Effector memory CD8-positive, alpha-beta T cell (primary cell): ENCODE measurements around the gene BAHCC1.

Experiments used
- ATAC-seq: fragments of 150-1000 bp; cut with Tn5 transposase; replicated peaks from 2 replicates; pipeline ENCODE4 v1.10.0; 2021; ENCODE audit warnings: mild to moderate bottlenecking, moderate library complexity
- DNase-seq, 3 experiments: peaks; one replicate each; pipeline ENCODE4 v3.0.0; 2021
- H3K27ac Mint-ChIP-seq, 2 donors: one replicate each; pipeline ENCODE4 v1.8.0; 2022; ENCODE audit warnings: mild to moderate bottlenecking in 2 of 2, mixed read lengths in 2 of 2, moderate library complexity in 2 of 2
- H3K27me3 Mint-ChIP-seq, 2 donors: one replicate each; pipeline ENCODE4 v1.8.0; 2022; ENCODE audit warnings: mixed read lengths in 2 of 2
- H3K36me3 Mint-ChIP-seq: one replicate; pipeline ENCODE4 v1.8.0; 2022; ENCODE audit warnings: mild to moderate bottlenecking, moderate library complexity, mixed read lengths; ENCODE audit not compliant: insufficient read depth
- H3K4me1 Mint-ChIP-seq, 2 donors: one replicate each; pipeline ENCODE4 v1.8.0; 2022; ENCODE audit warnings: low read depth in 2 of 2, mixed read lengths in 2 of 2
- H3K4me3 Mint-ChIP-seq, 2 donors: one replicate each; pipeline ENCODE4 v1.8.0; 2022; ENCODE audit warnings: mild to moderate bottlenecking in 2 of 2, mixed read lengths in 2 of 2, moderate library complexity in 2 of 2
- H3K9me3 Mint-ChIP-seq, 2 donors: one replicate each; pipeline ENCODE4 v1.8.0; 2022; ENCODE audit warnings: mixed read lengths in 2 of 2

Gene BAHCC1

GRCh38 chr17:81393684-81394376, 1.4 kb upstream of the BAHCC1 start:
- Mint-ChIP-seq H3K4me3 (peak overlapping the region; percentile 41 to 73), H3K27ac (peak overlapping the region in 1 of 2 donors; percentile 74), H3K36me3 (peaks cover 41% of the 10 kb centered on the region), H3K9me3 (no peaks in the 10 kb centered on the region), H3K4me1 (peaks cover 10 to 12% of the 10 kb centered on the region in 2 donors), H3K27me3 (peaks cover 55 to 69% of the 10 kb centered on the region in 2 donors)
- peak; percentile 24 for ATAC-seq
- DNase-seq, result peak; percentile 29 to 38 (median 31)

DNA sequence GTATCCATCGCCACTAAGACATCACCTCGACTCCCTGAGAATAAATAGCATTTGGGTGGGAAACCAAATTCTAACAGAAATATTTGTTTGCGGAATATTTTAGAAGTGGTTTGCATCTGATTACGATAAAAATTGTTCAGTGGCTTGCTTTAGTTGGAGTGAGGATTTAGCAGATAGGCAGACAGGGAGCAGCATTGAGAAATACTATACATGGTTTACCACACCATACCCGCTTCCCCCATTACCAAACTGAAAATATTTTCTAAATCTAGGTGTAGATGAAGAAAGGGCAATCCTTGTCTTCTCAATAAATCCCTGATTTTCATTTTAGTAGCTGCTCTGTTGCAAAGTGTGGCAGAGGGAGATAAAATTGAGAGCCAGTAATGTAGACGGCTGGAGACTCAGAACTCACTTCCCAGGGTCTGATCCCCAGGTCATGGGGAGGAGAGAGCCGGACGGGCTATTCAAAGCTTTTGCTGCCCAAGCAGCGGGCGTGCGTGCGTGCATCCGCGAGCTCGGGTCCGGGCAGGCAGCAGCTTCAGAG, 808 bp upstream of the BAHCC1 start:
- DNase-seq (no peak), ATAC-seq (no peak)
- Mint-ChIP-seq H3K4me1 (peaks cover 12 to 13% of the 10 kb centered on the region in 2 donors), H3K27ac (peak overlapping the region in 1 of 2 donors; percentile 74), H3K4me3 (peak overlapping the region; percentile 41 to 73), H3K36me3 (peaks cover 42% of the 10 kb centered on the region), H3K27me3 (peaks cover 54 to 68% of the 10 kb centered on the region in 2 donors), H3K9me3 (no peaks in the 10 kb centered on the region)

DNA sequence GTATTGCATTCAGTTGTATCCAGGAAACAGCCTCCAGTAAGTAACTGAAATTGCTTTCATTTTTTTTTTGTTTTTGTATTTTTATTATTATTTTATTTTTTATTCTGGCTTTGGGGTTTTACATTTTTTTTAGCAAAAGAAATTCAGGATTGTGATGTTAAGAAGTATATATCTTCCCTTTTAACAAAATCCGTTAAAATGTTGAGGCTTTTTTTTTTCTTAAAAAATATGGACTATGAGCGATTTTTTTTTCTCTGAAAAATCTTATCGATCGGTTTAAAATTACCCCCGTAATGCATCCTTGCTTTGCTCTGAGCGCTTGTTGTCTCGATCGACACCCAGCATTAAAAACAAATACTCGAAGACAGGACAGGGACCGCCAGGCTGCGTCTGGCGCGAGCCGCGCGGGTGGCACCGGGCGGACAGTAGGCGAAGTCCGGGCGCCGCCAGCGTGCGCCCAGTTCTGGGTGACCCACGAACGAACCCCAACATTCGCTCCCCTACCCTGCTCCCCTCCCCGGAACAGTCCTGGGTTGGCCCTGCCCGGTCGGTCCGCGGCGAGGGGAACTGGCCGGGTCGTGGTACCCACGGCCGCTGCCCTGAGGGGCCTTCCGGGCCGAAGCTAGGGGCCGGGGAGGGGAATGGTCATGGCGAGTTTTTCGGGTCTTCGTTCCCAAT, 482 bp downstream of the BAHCC1 start:
- peaks cover 16 to 17% of the 10 kb centered on the region in 2 donors for H3K4me1 Mint-ChIP-seq
- H3K27ac Mint-ChIP-seq, result peak overlapping the region in 1 of 2 donors; percentile 69

DNA sequence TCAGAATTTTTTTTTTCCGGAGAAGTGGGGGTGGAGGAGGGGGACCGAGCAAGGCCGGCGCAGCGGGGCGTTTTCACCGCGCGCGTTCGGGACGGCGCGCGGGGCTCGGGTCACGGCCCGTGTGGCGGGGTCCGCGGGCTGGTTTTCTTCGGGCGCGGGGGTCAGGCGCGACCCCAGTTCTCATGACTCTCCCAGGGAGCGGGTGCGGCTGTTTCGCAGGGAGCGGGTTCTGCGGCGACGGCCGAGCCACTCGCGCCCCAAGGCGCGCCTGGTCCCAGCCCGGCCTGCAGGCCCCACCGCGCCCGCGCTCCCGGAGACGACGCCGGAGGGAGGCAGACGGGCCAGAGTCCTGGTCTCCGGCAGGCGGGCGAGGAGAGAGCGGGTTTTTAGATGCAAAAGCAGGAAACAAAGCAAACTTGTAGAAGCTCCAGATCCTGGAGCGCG, 1.0 kb downstream of the BAHCC1 start:
- peak overlapping the region; percentile 20 to 49 for H3K4me3 Mint-ChIP-seq
- no peaks in the 10 kb centered on the region for H3K9me3 Mint-ChIP-seq

More for the DNA sequence above, 482 bp downstream of the BAHCC1 start:
- H3K9me3 Mint-ChIP-seq, result no peaks in the 10 kb centered on the region
- peaks cover 57 to 66% of the 10 kb centered on the region in 2 donors for H3K27me3 Mint-ChIP-seq
- peaks cover 43% of the 10 kb centered on the region for H3K36me3 Mint-ChIP-seq
- DNase-seq, result no peak
- no peak for ATAC-seq
- peak overlapping the region; percentile 60 to 73 for H3K4me3 Mint-ChIP-seq

DNA sequence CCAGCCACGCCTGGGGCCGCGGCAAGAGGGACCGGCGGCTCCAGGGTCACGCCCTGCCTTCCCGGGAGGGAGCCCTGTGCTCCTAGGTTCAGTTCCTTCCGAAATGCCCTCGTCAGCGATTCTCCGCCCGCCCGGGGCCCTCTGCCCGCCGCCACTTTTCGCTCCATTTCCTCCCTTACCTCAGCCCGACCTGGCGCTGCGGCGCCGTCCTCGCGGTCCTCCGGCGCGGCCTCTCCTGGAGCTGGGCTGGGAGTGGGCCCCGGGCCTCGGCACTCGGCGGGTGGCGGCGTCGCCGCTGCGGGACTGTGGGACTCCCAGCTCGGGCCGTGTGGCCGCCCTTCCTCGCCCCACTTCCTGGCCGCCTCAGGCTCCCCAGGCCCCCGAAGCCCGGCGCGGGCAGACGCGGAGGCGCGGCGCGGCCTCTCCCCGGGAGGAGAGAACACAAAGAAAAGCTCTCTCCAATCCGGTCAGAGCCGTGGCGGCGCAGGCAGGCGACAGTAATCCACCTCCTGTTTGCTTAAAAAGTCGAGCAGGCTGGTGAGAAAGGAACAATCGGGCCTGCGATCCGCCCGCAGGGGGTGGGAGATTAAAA, 1.6 kb downstream of the BAHCC1 start:
- Mint-ChIP-seq H3K27me3 (peaks cover 57 to 66% of the 10 kb centered on the region in 2 donors), H3K4me1 (peaks cover 16 to 18% of the 10 kb centered on the region in 2 donors), H3K27ac (no peak overlapping the region), H3K4me3 (peak overlapping the region; percentile 20 to 49), H3K9me3 (no peaks in the 10 kb centered on the region), H3K36me3 (peaks cover 43% of the 10 kb centered on the region)
- DNase-seq (peak; percentile 31 to 33 (median 32)), ATAC-seq (peak; percentile 26)

More for the DNA sequence above, 1.0 kb downstream of the BAHCC1 start:
- Mint-ChIP-seq H3K27ac (no peak overlapping the region), H3K36me3 (peaks cover 43% of the 10 kb centered on the region), H3K4me1 (peaks cover 16 to 17% of the 10 kb centered on the region in 2 donors), H3K27me3 (peaks cover 57 to 66% of the 10 kb centered on the region in 2 donors)
- no peak for ATAC-seq
- no peak for DNase-seq

- ATAC-seq (no peak), DNase-seq (no peak)
- Mint-ChIP-seq H3K36me3 (peaks cover 39% of the 10 kb centered on the region), H3K9me3 (no peaks in the 10 kb centered on the region), H3K27ac (peak overlapping the region in 1 of 2 donors; percentile 85), H3K27me3 (peaks cover 57 to 66% of the 10 kb centered on the region in 2 donors), H3K4me1 (peaks cover 16 to 19% of the 10 kb centered on the region in 2 donors), H3K4me3 (peak overlapping the region; percentile 60 to 85)
Measured at GRCh38 chr17:81397314-81398175, 2.3 kb downstream of the BAHCC1 start.

DNA sequence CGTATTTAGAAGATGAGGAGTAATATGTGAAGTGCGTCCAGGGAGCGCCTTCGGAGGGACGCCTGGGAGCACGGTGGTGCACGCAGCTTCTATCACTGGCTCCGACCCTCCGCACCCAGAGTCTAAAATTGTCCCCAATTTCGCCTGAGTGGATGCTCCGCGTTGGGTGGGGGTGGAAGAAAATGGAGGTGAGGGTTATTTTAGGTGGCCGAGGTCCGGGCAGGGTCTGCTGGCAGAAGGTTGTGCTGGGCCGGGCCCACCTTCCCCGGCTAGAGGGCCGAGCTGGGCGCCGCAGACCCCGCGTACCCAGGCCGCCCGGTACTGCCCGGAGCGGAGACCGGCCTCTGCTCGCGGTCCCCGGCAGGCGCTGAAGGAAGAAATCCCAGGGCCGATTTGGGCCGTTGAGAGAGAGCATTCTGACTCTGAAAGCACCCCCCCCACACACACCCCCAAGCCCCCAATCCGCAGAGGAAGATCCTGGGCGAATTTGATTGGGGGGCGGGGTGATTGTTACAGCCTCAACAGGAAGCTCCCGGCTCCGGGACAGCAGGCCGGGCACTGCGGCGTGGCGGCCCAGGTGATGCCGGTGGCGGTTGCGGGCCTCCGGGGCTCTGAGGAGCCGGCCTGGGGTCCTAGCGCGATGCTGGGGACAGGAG, 3.0 kb downstream of the BAHCC1 start:
- peaks cover 39% of the 10 kb centered on the region for H3K36me3 Mint-ChIP-seq
- DNase-seq, result no peak
- H3K9me3 Mint-ChIP-seq, result no peaks in the 10 kb centered on the region
- H3K4me3 Mint-ChIP-seq, result peak overlapping the region; percentile 83 to 85
- peaks cover 61 to 70% of the 10 kb centered on the region in 2 donors for H3K27me3 Mint-ChIP-seq
- peak overlapping the region; percentile 85 for H3K27ac Mint-ChIP-seq
- no peak for ATAC-seq
- peaks cover 16 to 19% of the 10 kb centered on the region in 2 donors for H3K4me1 Mint-ChIP-seq

GRCh38 chr17:81398832-81399411, 3.7 kb downstream of the BAHCC1 start:
- Mint-ChIP-seq H3K27me3 (peaks cover 66 to 74% of the 10 kb centered on the region in 2 donors), H3K4me3 (peak overlapping the region; percentile 83 to 85), H3K4me1 (peaks cover 14 to 18% of the 10 kb centered on the region in 2 donors), H3K27ac (peak overlapping the region; percentile 81 to 85), H3K9me3 (no peaks in the 10 kb centered on the region), H3K36me3 (peaks cover 37% of the 10 kb centered on the region)
- DNase-seq (no peak), ATAC-seq (no peak)

DNA sequence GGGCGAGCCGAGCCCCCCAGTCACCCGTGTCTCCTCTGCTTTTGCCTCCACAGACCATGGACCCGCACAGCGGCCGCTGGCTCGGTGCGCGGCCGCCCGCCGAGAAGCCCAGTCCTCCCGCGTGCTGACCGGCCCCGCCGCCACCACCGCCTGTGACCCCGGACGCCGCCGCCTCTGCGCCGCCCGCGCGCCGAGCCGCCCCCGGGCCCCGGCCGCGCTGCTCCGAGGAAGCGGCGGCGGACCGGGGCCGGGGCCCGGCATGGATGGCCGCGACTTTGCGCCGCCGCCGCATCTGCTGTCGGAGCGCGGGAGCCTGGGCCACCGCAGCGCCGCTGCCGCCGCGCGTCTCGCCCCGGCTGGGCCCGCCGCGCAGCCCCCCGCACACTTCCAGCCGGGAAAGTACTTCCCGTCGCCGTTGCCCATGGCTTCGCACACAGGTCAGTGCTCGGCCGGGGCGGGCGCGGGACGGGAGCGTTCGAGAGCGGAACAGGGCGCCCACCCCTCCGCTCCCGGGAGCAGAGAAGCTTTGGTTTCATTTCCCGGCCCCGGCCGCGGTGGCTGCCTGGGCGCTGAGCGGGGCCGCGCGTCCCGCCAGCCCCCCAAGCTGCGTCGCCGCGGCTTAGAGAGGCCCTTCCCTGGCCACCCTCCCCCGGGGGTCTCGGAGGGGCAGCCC, 4.4 kb downstream of the BAHCC1 start:
- Mint-ChIP-seq H3K4me3 (peak overlapping the region; percentile 76 to 83), H3K9me3 (no peaks in the 10 kb centered on the region), H3K27me3 (peaks cover 66 to 74% of the 10 kb centered on the region in 2 donors), H3K4me1 (peaks cover 12 to 15% of the 10 kb centered on the region in 2 donors), H3K36me3 (peaks cover 32% of the 10 kb centered on the region), H3K27ac (no peak overlapping the region)
- DNase-seq (no peak), ATAC-seq (no peak)

- peaks cover 8 to 11% of the 10 kb centered on the region in 2 donors for H3K4me1 Mint-ChIP-seq
- ATAC-seq, result no peak
- H3K9me3 Mint-ChIP-seq, result no peaks in the 10 kb centered on the region
- peaks cover 24% of the 10 kb centered on the region for H3K36me3 Mint-ChIP-seq
- no peak for DNase-seq
- peaks cover 64 to 74% of the 10 kb centered on the region in 2 donors for H3K27me3 Mint-ChIP-seq
- H3K4me3 Mint-ChIP-seq, result peak overlapping the region; percentile 76 to 83
- no peak overlapping the region for H3K27ac Mint-ChIP-seq
Measured at GRCh38 chr17:81400154-81400977, 5.1 kb downstream of the BAHCC1 start.
